Upper lobe of right lung (tissue), 1 donor: ENCODE measurements around the gene CSF1R. TPM values are rescaled to one million over a fixed set of nuclear protein-coding genes. Genes with fewer than 3 reads are reported as not detected.
"Not testable (repeated sequence)": the region's sequence is repeated elsewhere in the genome, so short reads cannot be mapped to it uniquely, and the experiment has no call there.

Experiments used
- ATAC-seq: fragments of 200-7000 bp; cut with Tn5 transposase; one replicate; pipeline ENCODE4 v1.9.1; 2020; ENCODE audit warnings: mild to moderate bottlenecking, moderate library complexity
- DNase-seq: peaks from one replicate; pipeline ENCODE4 v3.0.0-alpha.2; 2020
- H3K27ac ChIP-seq: fragments of 200-600 bp; one replicate; pipeline ENCODE4 v1.8.0; 2022
- H3K27me3 ChIP-seq: fragments of 200-600 bp; one replicate; pipeline ENCODE4 v1.8.0; 2022; ENCODE audit warnings: mild to moderate bottlenecking
- H3K36me3 ChIP-seq: fragments of 200-600 bp; one replicate; pipeline ENCODE4 v1.8.0; 2022
- H3K4me1 ChIP-seq: fragments of 200-600 bp; one replicate; pipeline ENCODE4 v1.8.0; 2022
- H3K4me3 ChIP-seq: fragments of 200-600 bp; one replicate; pipeline ENCODE4 v1.8.0; 2022; ENCODE audit warnings: mild to moderate bottlenecking
- H3K9me3 ChIP-seq: fragments of 200-600 bp; one replicate; pipeline ENCODE4 v1.8.0; 2022
- CTCF ChIP-seq: fragments of 200-600 bp; IDR thresholded peaks from one replicate; pipeline ENCODE4 v1.8.0; 2022; ENCODE audit warnings: antibody characterized with exemption
- intact Hi-C: fragments of 100-400 bp; cut with DNase I; formaldehyde crosslinking; loops from one replicate; pipeline ENCODE4 v1.11.0; 2022
- total RNA-seq: library from RNA; stranded (reverse); fragmentation: NEBNext Ultra II Directional; extraction: Animal tissue kit (Norgen Biotek cat#: 25700); gene quantifications from one replicate; pipeline ENCODE4 v1.2.1, GENCODE V29; 2021
- donor health status: DM: no; HTN: yes; CAD: no; lungs with severe emphysema.

Gene CSF1R
- total RNA-seq, 1 donor from 2014 or later: 48.7 TPM

GRCh38 chr5:150052226-150052955 is 34.0 kb downstream of the CSF1R start:
- no peaks in the 10 kb centered on the region for H3K27me3 ChIP-seq
- ATAC-seq (no peak), DNase-seq (no peak)
- H3K9me3 ChIP-seq: no peaks in the 10 kb centered on the region
- no peaks in the 10 kb centered on the region for H3K4me1 ChIP-seq
- H3K36me3 ChIP-seq: peaks cover 83% of the 10 kb centered on the region
- TF ChIP-seq CTCF: no peak
- H3K27ac ChIP-seq: no peak overlapping the region
- H3K4me3 ChIP-seq: no peak overlapping the region
- intact Hi-C loops: no loop called here

- H3K27me3 ChIP-seq: no peaks in the 10 kb centered on the region
- no peaks in the 10 kb centered on the region for H3K4me1 ChIP-seq
- H3K36me3 ChIP-seq: peaks cover 89% of the 10 kb centered on the region
- intact Hi-C loops: no loop called here
- ATAC-seq (no peak), DNase-seq (no peak)
- no peaks in the 10 kb centered on the region for H3K9me3 ChIP-seq
- H3K27ac ChIP-seq: no peak overlapping the region
- H3K4me3 ChIP-seq: no peak overlapping the region
- no peak for TF ChIP-seq CTCF
Observed at GRCh38 chr5:150051657-150052195, 34.6 kb downstream of the CSF1R start.

GRCh38 chr5:150050172-150050811 is 36.1 kb downstream of the CSF1R start:
- H3K27me3 ChIP-seq, H3K4me1 ChIP-seq, intact Hi-C loops, H3K9me3 ChIP-seq, H3K27ac ChIP-seq, H3K4me3 ChIP-seq, DNase-seq, ATAC-seq: not testable (repeated sequence)
- H3K36me3 ChIP-seq: peaks cover 100% of the 10 kb centered on the region

GRCh38 chr5:150046031-150046430 is 40.3 kb downstream of the CSF1R start:
- no peak overlapping the region for H3K27ac ChIP-seq
- no peaks in the 10 kb centered on the region for H3K27me3 ChIP-seq
- ATAC-seq (no peak), DNase-seq (no peak)
- H3K9me3 ChIP-seq: no peaks in the 10 kb centered on the region
- H3K36me3 ChIP-seq: peaks cover 90% of the 10 kb centered on the region
- H3K4me3 ChIP-seq: no peak overlapping the region
- TF ChIP-seq CTCF: no peak
- intact Hi-C loops: no loop called here
- H3K4me1 ChIP-seq: peaks cover 15% of the 10 kb centered on the region

GRCh38 chr5:150045549-150045948 is 40.8 kb downstream of the CSF1R start:
- Histone ChIP-seq H3K4me1 (peaks cover 15% of the 10 kb centered on the region), H3K9me3 (no peaks in the 10 kb centered on the region), H3K27ac (no peak overlapping the region), H3K36me3 (peaks cover 90% of the 10 kb centered on the region), H3K27me3 (no peaks in the 10 kb centered on the region), H3K4me3 (no peak overlapping the region)
- intact Hi-C loops: no loop called here
- DNase-seq (no peak), ATAC-seq (no peak)
- no peak for TF ChIP-seq CTCF

GRCh38 chr5:150044712-150045111 is 41.6 kb downstream of the CSF1R start:
- Histone ChIP-seq H3K4me3 (no peak overlapping the region), H3K27ac (no peak overlapping the region), H3K9me3 (no peaks in the 10 kb centered on the region), H3K4me1 (peaks cover 15% of the 10 kb centered on the region), H3K36me3 (peaks cover 90% of the 10 kb centered on the region), H3K27me3 (no peaks in the 10 kb centered on the region)
- intact Hi-C loops: no loop called here
- ATAC-seq: no peak
- no peak for TF ChIP-seq CTCF
- no peak for DNase-seq
